Glutamatergic neuron (in vitro differentiated cells): ENCODE data around the gene GRIK4. TPM values are rescaled to one million over a fixed set of nuclear protein-coding genes. Genes with fewer than 3 reads are reported as not detected.

Experiments
- DNase-seq: peaks from one replicate; pipeline ENCODE4 v3.0.0; 2022
- H3K27ac Mint-ChIP-seq: one replicate; pipeline ENCODE4 v1.8.0; 2020; ENCODE audit warnings: mild to moderate bottlenecking, mixed read lengths, inconsistent platforms; ENCODE audit not compliant: unreplicated experiment
- H3K27me3 Mint-ChIP-seq: one replicate; pipeline ENCODE4 v1.8.0; 2020; ENCODE audit warnings: mild to moderate bottlenecking, moderate library complexity, mixed read lengths, inconsistent platforms; ENCODE audit not compliant: unreplicated experiment
- H3K36me3 Mint-ChIP-seq: one replicate; pipeline ENCODE4 v1.8.0; 2020; ENCODE audit warnings: mild to moderate bottlenecking, mixed read lengths, inconsistent platforms; ENCODE audit not compliant: unreplicated experiment
- H3K4me1 Mint-ChIP-seq: one replicate; pipeline ENCODE4 v1.8.0; 2020; ENCODE audit warnings: mild to moderate bottlenecking, low read depth, mixed read lengths, inconsistent platforms; ENCODE audit not compliant: unreplicated experiment
- H3K4me3 Mint-ChIP-seq: one replicate; pipeline ENCODE4 v1.8.0; 2020; ENCODE audit warnings: mild to moderate bottlenecking, mixed read lengths, inconsistent platforms; ENCODE audit not compliant: unreplicated experiment
- H3K9me3 Mint-ChIP-seq: one replicate; pipeline ENCODE4 v1.8.0; 2020; ENCODE audit warnings: mild to moderate bottlenecking, moderate library complexity, mixed read lengths, inconsistent platforms; ENCODE audit not compliant: unreplicated experiment
- total RNA-seq: library from RNA; stranded (reverse); fragmentation: NEBNext Ultra II Directional; extraction: Animal tissue kit (Norgen Biotek cat#: 25700); gene quantifications from one replicate; pipeline ENCODE4 v1.2.1, GENCODE V29; 2021; ENCODE audit not compliant: unreplicated experiment
- TF ChIP-seq, protein P1 (sequence below): fragments of 200-600 bp; sonication (generic); IDR thresholded peaks from one replicate; pipeline ENCODE4 v1.5.0; 2021; ENCODE audit not compliant: partially characterized antibody, unreplicated experiment

GRIK4 gene
- total RNA-seq, 1 donor from 2014 or later: 3.6 TPM

- H3K27me3 Mint-ChIP-seq: no peaks in the 10 kb centered on the region
- H3K9me3 Mint-ChIP-seq: no peaks in the 10 kb centered on the region
- no peak overlapping the region for H3K27ac Mint-ChIP-seq
- no peak overlapping the region for H3K4me3 Mint-ChIP-seq
- no peak for DNase-seq
- H3K36me3 Mint-ChIP-seq: no peaks in the 10 kb centered on the region
- TF ChIP-seq, protein P1, sequence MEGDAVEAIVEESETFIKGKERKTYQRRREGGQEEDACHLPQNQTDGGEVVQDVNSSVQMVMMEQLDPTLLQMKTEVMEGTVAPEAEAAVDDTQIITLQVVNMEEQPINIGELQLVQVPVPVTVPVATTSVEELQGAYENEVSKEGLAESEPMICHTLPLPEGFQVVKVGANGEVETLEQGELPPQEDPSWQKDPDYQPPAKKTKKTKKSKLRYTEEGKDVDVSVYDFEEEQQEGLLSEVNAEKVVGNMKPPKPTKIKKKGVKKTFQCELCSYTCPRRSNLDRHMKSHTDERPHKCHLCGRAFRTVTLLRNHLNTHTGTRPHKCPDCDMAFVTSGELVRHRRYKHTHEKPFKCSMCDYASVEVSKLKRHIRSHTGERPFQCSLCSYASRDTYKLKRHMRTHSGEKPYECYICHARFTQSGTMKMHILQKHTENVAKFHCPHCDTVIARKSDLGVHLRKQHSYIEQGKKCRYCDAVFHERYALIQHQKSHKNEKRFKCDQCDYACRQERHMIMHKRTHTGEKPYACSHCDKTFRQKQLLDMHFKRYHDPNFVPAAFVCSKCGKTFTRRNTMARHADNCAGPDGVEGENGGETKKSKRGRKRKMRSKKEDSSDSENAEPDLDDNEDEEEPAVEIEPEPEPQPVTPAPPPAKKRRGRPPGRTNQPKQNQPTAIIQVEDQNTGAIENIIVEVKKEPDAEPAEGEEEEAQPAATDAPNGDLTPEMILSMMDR: no peak
- peaks cover 2% of the 10 kb centered on the region for H3K4me1 Mint-ChIP-seq
Measured at GRCh38 chr11:120486138-120486537, 25.4 kb upstream of the GRIK4 start.

DNA sequence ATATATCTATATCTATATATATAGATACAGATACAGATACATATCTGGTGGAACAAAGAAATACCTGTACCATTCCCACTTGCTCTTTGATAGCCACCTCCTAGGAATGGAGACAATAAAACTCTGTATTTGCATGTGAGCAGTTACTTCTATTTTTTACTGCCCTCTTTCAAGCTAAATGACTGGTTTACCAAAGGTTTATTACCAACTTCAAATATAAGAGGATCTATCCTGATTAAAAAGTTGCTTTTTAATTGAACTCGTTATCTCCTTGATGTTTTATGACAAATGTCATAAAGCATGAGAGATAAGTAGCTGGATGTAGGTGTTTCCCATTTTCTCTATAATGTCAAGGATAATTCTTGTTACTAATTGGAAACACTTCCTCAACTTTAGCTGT, 21.7 kb upstream of the GRIK4 start:
- Mint-ChIP-seq H3K4me1 (no peaks in the 10 kb centered on the region), H3K27ac (no peak overlapping the region)

DNA sequence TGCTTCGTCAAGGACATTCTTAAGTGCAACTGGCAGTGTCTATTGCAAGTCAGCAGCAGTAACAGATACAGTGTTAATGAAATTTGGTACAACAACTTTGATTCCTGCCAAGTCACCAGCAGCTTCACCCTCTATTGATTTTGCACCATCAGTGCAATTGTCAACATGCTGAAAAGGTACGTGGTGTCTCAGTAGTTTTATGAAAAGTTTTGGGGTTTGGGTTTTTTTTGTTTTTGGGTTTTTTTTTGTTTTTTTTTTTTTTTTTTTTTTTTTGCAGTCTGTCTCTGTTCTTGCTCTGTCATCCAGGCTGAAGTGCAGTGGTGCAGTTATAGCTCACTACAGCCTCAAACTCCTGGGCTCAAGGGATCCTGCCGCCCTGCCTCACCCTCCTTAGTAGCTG, 19.1 kb upstream of the GRIK4 start:
- TF ChIP-seq, protein P1: no peak
- no peak overlapping the region for H3K4me3 Mint-ChIP-seq
- no peaks in the 10 kb centered on the region for H3K36me3 Mint-ChIP-seq
- DNase-seq: no peak
- H3K9me3 Mint-ChIP-seq: no peaks in the 10 kb centered on the region
- H3K27me3 Mint-ChIP-seq: peaks cover 10% of the 10 kb centered on the region
- no peaks in the 10 kb centered on the region for H3K4me1 Mint-ChIP-seq
- H3K27ac Mint-ChIP-seq: no peak overlapping the region

More for the DNA sequence above, 21.7 kb upstream of the GRIK4 start:
- Mint-ChIP-seq H3K9me3 (no peaks in the 10 kb centered on the region), H3K36me3 (no peaks in the 10 kb centered on the region), H3K27me3 (no peaks in the 10 kb centered on the region), H3K4me3 (no peak overlapping the region)
- no peak for DNase-seq
- TF ChIP-seq, protein P1: no peak

DNA sequence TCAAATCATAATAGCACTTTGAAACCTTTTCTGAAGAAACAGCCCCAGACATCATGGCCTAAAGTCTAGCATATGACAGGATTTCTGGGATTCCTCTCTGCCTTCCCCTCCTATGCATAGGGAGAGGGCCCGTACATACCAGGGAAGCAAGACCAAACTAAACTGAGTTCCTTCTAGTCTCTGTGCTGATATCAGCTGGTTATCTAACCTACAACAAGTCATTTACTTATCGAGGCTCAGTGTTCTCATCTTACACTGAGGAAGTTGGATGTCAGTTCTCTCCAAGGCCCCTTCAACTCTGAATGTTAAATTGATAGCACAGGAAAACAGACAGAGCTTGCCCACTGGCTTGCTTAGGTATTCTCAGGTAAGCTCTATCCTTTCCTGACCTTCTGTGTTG, 17.0 kb upstream of the GRIK4 start:
- Mint-ChIP-seq H3K27ac (no peak overlapping the region), H3K4me3 (no peak overlapping the region), H3K27me3 (peaks cover 10% of the 10 kb centered on the region), H3K4me1 (no peaks in the 10 kb centered on the region), H3K9me3 (no peaks in the 10 kb centered on the region), H3K36me3 (no peaks in the 10 kb centered on the region)
- DNase-seq: no peak
- TF ChIP-seq, protein P1: no peak

DNA sequence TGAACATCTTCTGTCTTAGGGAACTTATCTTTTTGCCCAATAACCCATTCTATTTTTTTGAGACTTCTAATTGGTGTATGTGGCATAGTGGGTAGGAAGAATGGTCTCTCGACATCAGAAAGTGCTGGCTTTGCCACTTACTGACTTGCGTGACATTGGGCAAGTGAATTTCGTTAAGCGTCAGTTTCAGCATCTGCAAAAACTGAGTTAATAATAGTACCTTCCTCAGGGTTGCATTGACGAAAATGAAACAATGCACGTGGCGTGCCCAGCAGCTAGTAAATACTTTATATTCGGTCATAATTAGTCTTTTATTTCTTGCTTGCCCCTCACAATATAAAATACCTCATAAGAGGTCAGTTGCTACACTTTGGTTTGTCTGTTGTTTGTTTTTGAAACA, 12.5 kb upstream of the GRIK4 start:
- peaks cover 9% of the 10 kb centered on the region for H3K4me1 Mint-ChIP-seq
- H3K4me3 Mint-ChIP-seq: no peak overlapping the region
- no peak overlapping the region for H3K27ac Mint-ChIP-seq

More for the DNA sequence above, 12.5 kb upstream of the GRIK4 start:
- H3K9me3 Mint-ChIP-seq: no peaks in the 10 kb centered on the region
- H3K36me3 Mint-ChIP-seq: no peaks in the 10 kb centered on the region
- no peak for DNase-seq
- TF ChIP-seq, protein P1: no peak
- peaks cover 10% of the 10 kb centered on the region for H3K27me3 Mint-ChIP-seq
